ENCODE measurements around the gene TNFSF13B.
"Not testable (repeated sequence)": the region's sequence is repeated elsewhere in the genome, so short reads cannot be mapped to it uniquely, and the experiment has no call there.

DNA sequence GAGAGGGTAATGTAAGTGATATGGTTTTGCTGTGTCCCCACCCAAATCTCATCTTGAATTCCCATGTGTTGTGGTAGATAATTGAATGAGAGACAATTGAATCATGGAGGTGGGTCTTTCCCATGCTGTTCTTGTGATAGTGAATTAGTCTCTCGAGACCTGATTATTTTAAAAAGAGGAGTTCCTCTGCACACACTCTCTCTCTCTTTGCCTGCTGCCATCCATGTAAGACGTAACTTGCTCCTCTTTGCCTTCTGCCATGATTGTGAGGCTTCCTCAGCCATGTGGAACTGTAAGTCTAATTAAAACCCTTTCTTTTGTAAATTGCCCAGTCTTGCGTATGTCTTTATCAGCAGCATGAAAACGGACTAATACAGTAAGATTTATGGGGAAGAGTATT lies 42.1 kb downstream of the TNFSF13B start:
- TF ChIP-seq CTCF (IDR thresholded peaks at IDR 0.05; ENCODE audit: extremely low read depth in 1 of 2, insufficient read depth in 1 of 2, low read depth in 1 of 2, low read length in 2 of 2); MYC (IDR thresholded peaks at IDR 0.05; ENCODE audit: low read depth, low read length); POLR2A (IDR thresholded peaks at IDR 0.05; ENCODE audit: low read depth, low read length): not testable (repeated sequence)
